HEK293 (cell line): Measurements from ENCODE around the gene DMD.
A peak's percentile ranks its signal among the peaks of the same experiment; 100 is the strongest.

ENCODE experiments used
- BCL11A ChIP-seq: fragments of 450-650 bp; formaldehyde crosslinking; IDR thresholded peaks from 2 replicates; pipeline ENCODE4 v1.5.1; 2016; ENCODE audit warnings: low read depth, missing biosample characterization, missing genetic modification characterization
- BCL11B ChIP-seq: fragments of 450-650 bp; formaldehyde crosslinking; IDR thresholded peaks from 2 replicates; pipeline ENCODE4 v1.5.1; 2016; ENCODE audit warnings: low read depth, missing biosample characterization, missing genetic modification characterization
- EGR2 ChIP-seq: fragments of 450-650 bp; formaldehyde crosslinking; IDR thresholded peaks from 2 replicates; pipeline ENCODE4 v1.5.1; 2016; ENCODE audit warnings: low read depth, missing biosample characterization, missing genetic modification characterization
- HIC1 ChIP-seq: fragments of 450-650 bp; formaldehyde crosslinking; IDR thresholded peaks from 2 replicates; pipeline ENCODE4 v1.5.1; 2016; ENCODE audit warnings: missing biosample characterization, missing genetic modification characterization
- KLF8 ChIP-seq: fragments of 450-650 bp; formaldehyde crosslinking; IDR thresholded peaks from 2 replicates; pipeline ENCODE4 v1.5.1; 2016; ENCODE audit warnings: missing biosample characterization, missing genetic modification characterization
- OSR2 ChIP-seq: fragments of 450-650 bp; formaldehyde crosslinking; IDR thresholded peaks from 2 replicates; pipeline ENCODE4 v1.5.1; 2016; ENCODE audit warnings: missing biosample characterization, missing genetic modification characterization
- PRDM6 ChIP-seq: fragments of 450-650 bp; formaldehyde crosslinking; IDR thresholded peaks from 2 replicates; pipeline ENCODE4 v1.5.1; 2017; ENCODE audit warnings: missing biosample characterization, missing genetic modification characterization
- TRIM28 ChIP-seq: IDR thresholded peaks from 2 replicates; pipeline ENCODE4 v1.6.1; 2011; ENCODE audit warnings: low read length, control low read depth, borderline replicate concordance
- TSHZ1 ChIP-seq: fragments of 450-650 bp; formaldehyde crosslinking; IDR thresholded peaks from 2 replicates; pipeline ENCODE4 v1.5.1; 2016; ENCODE audit warnings: missing biosample characterization, missing genetic modification characterization, borderline replicate concordance
- YY1 ChIP-seq: fragments of 450-650 bp; formaldehyde crosslinking; IDR thresholded peaks from 2 replicates; pipeline ENCODE4 v1.5.1; 2018; ENCODE audit warnings: missing biosample characterization, missing genetic modification characterization
- ZBTB10 ChIP-seq: fragments of 450-650 bp; formaldehyde crosslinking; IDR thresholded peaks from 2 replicates; pipeline ENCODE4 v1.5.1; 2016; ENCODE audit warnings: missing biosample characterization, missing genetic modification characterization
- ZBTB17 ChIP-seq: fragments of 450-650 bp; formaldehyde crosslinking; IDR thresholded peaks from 2 replicates; pipeline ENCODE4 v1.5.1; 2016; ENCODE audit warnings: missing biosample characterization, missing genetic modification characterization
- ZNF10 ChIP-seq: fragments of 450-650 bp; formaldehyde crosslinking; IDR thresholded peaks from 2 replicates; pipeline ENCODE4 v1.5.1; 2017; ENCODE audit warnings: missing biosample characterization, missing genetic modification characterization
- ZNF146 ChIP-seq: fragments of 450-650 bp; formaldehyde crosslinking; IDR thresholded peaks from 2 replicates; pipeline ENCODE4 v1.5.1; 2016; ENCODE audit warnings: missing biosample characterization, missing genetic modification characterization
- ZNF169 ChIP-seq: fragments of 450-650 bp; formaldehyde crosslinking; IDR thresholded peaks from 2 replicates; pipeline ENCODE4 v1.5.1; 2016; ENCODE audit warnings: missing biosample characterization, missing genetic modification characterization
- ZNF221 ChIP-seq: fragments of 450-650 bp; formaldehyde crosslinking; IDR thresholded peaks from 2 replicates; pipeline ENCODE4 v1.5.1; 2017; ENCODE audit warnings: missing biosample characterization, missing genetic modification characterization, borderline replicate concordance
- ZNF398 ChIP-seq: fragments of 450-650 bp; formaldehyde crosslinking; IDR thresholded peaks from 2 replicates; pipeline ENCODE4 v1.5.1; 2017; ENCODE audit warnings: missing biosample characterization, missing genetic modification characterization
- ZNF473 ChIP-seq: fragments of 450-650 bp; formaldehyde crosslinking; IDR thresholded peaks from 2 replicates; pipeline ENCODE4 v1.5.1; 2017; ENCODE audit warnings: missing biosample characterization, missing genetic modification characterization
- ZNF544 ChIP-seq: fragments of 450-650 bp; formaldehyde crosslinking; IDR thresholded peaks from 2 replicates; pipeline ENCODE4 v1.5.0; 2017; ENCODE audit warnings: missing biosample characterization, missing genetic modification characterization
- ZNF549 ChIP-seq: fragments of 450-650 bp; IDR thresholded peaks from 2 replicates; pipeline ENCODE4 v1.5.1; 2018; ENCODE audit warnings: missing biosample characterization, missing genetic modification characterization, mild to moderate bottlenecking, inconsistent platforms, moderate library complexity
- ZNF580 ChIP-seq: fragments of 450-650 bp; formaldehyde crosslinking; IDR thresholded peaks from 2 replicates; pipeline ENCODE4 v1.5.1; 2016; ENCODE audit warnings: missing biosample characterization, missing genetic modification characterization
- ZNF768 ChIP-seq: fragments of 450-650 bp; formaldehyde crosslinking; IDR thresholded peaks from 2 replicates; pipeline ENCODE4 v1.5.1; 2018; ENCODE audit warnings: missing biosample characterization, mild to moderate bottlenecking, missing genetic modification characterization
- ZNF792 ChIP-seq: fragments of 450-650 bp; formaldehyde crosslinking; IDR thresholded peaks from 2 replicates; pipeline ENCODE4 v1.5.1; 2016; ENCODE audit warnings: missing biosample characterization, missing genetic modification characterization
- ZNF843 ChIP-seq: fragments of 450-650 bp; formaldehyde crosslinking; IDR thresholded peaks from 2 replicates; pipeline ENCODE4 v1.5.1; 2016; ENCODE audit warnings: missing biosample characterization, missing genetic modification characterization
- ZSCAN18 ChIP-seq: fragments of 450-650 bp; formaldehyde crosslinking; IDR thresholded peaks from 2 replicates; pipeline ENCODE4 v1.5.1; 2016; ENCODE audit warnings: missing biosample characterization, missing genetic modification characterization

Gene DMD

GRCh38 chrX:31717474-31717873 lies 1493.9 kb downstream of the DMD start (continued):
- no peak for TF ChIP-seq ZBTB10
- peak; percentile 76; the same call in 1 of the 2 replicates for TF ChIP-seq PRDM6
- TF ChIP-seq YY1, result no peak
- no peak for TF ChIP-seq HIC1
- no peak for TF ChIP-seq ZNF473 (tag by site-specific recombination)
- TF ChIP-seq ZSCAN18 (tag by site-specific recombination), result no peak
- no peak for TF ChIP-seq ZNF549
- TF ChIP-seq OSR2, result peak; percentile 48; the same call in 1 of the 2 replicates
- TF ChIP-seq ZNF169 (tag by site-specific recombination), result no peak
- peak; percentile 48; the same call in 1 of the 2 replicates for TF ChIP-seq TRIM28
- TF ChIP-seq ZNF792 (tag by site-specific recombination), result no peak
- TF ChIP-seq ZNF768 (tag by site-specific recombination), result no peak
- no peak for TF ChIP-seq ZNF221 (tag by site-specific recombination)
- no peak; the same call in 1 of the 2 replicates for TF ChIP-seq KLF8 (tag by site-specific recombination)
- TF ChIP-seq ZNF843, result peak; percentile 41; the same call in 1 of the 2 replicates
- TF ChIP-seq TSHZ1 (tag by site-specific recombination), result no peak
- TF ChIP-seq ZNF544 (tag by site-specific recombination), result no peak
- TF ChIP-seq ZNF580, result no peak
- no peak for TF ChIP-seq BCL11A (tag by site-specific recombination)
- no peak for TF ChIP-seq ZNF398 (tag by site-specific recombination)
- no peak for TF ChIP-seq EGR2 (tag by site-specific recombination)
- TF ChIP-seq ZBTB17 (tag by site-specific recombination), result no peak
- TF ChIP-seq BCL11B (tag by site-specific recombination), result no peak
- no peak for TF ChIP-seq ZNF10 (tag by site-specific recombination)
- TF ChIP-seq ZNF146 (tag by site-specific recombination), result no peak
